ENCODE measurements around the gene ABHD17A.
"Not testable (repeated sequence)": the region's sequence is repeated elsewhere in the genome, so short reads cannot be mapped to it uniquely, and the experiment has no call there.

Gene ABHD17A

DNA sequence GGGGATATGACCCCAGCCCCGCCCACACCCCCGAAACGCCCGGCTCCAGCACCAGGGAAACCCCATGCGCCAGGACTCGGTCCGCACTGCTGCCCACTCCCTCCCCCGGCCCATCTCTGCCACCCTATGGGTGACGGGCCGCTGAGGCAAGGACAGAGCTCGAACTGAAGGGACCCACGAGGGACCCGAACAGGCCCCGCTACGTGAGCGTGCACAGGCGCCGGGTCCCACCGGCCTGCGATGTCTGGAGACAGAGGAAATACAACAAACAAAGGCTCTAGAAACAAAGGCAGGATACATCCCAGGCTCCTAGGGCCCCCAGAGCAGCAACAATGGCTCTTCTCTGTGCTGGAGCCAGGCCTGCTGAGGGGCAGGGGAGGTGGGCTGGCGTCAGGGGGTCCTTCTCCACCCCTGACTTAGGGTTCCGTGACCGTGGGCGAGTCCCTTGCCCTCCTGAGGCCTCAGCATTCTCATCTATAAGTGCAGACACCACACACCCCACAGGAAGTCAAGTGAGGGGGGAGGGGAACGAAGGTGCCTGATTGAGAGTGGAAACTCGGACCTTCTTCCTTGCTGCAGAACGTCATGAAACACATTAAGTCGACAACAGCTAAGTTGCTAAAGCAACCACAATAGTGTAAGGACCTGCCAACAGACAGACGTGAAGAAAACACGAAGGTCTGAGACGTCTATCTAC, 3.1 kb downstream of the ABHD17A start:
- DNase-seq (ENCODE audit: insufficient read length, low spot score) (no peak), FAIRE-seq (no peak)

DNA sequence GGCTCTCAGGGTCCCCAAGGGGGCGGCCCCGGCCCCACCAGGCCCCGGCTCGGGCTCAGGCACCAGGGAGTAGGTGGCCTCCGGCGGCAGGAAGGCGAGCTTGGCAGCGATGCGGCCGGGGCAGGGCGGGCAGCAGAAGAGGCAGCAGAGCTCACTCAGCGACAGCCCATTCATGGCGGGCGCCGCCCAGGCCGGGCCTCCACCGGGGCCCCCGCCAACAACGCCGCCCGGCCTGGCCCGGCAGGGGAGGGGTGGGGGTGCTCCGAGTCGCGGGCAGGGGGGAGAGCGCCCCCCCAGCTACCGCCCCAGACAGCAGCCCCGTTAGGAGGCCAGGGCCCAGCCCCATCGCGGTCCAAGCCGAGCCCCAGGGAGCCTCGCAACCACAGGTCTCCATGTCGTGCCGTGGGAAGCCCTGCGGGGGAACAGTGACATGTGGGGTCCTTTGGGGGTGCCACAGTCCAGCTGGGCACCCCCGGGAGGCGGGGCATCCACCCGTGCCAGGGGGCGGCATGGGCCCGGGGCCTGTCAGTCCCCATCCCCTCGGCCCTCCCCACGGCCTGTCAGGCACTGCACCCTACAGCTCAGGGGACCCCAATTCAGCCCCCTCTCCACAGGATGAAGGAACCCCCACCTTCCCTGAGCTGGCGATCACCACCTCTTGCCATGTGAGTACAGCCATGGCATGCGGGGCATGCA, 3.8 kb downstream of the ABHD17A start:
- FAIRE-seq; DNase-seq (ENCODE audit: insufficient read length, low spot score): not testable (repeated sequence)

DNA sequence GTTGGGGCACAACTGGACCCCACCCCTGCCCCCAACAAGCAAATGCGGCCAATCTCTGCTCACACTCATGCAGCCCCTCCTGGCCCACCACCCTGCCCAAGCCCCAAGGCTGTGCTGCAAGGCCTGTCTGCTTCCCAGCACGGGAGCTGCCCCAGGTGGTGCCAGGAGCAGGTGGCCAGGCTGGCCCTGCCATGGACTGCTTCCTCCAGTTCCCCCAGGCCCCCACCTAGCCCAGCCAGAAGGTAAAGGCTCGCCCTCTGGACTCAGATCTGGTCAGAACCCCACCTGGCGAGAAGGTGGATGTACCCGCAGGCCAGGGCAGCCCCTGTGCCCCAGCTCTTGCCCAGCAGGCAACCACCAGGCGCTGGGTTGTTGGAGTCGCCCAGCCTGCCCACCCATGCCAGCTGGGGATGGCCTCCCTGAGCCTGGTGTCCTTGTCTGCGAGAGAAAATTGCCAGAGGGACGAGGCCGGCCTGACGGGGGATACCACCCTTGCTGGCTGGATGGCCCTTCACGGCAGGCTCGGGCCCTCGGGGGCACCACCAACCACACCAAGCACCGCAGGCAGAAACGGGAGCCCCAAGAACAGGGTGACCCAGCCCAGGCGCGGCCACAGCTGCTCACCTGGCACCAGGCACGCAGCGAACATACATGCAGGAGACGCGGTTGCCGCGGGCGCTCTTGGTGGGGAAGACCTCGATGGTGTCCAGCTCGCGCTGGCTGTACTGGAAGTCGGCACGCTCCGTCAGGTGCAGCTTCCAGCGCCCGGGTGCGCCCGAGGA, 4.5 kb downstream of the ABHD17A start:
- no peak for DNase-seq (ENCODE audit: insufficient read length, low spot score)
- FAIRE-seq, result no peak

DNA sequence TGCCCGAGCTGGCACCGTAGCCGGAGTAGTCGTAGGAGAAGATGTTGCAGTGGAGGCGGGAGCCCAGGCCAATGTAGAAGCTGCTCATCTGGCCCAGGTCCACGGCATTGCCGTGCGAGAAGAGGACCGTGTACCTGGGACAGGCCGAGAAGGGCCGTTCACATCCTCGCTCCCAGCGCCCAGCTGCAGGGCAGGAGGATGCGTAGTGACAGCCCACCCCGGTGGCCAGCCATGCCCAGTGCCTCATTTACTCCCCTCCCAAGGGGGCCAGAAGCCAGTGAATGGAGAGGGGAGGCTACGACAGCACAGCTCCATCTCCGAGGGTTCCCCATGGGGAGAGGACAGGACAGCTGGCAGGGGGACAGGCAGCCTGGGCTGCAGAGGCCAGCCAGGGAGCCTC, 5.3 kb downstream of the ABHD17A start:
- not testable (repeated sequence) for FAIRE-seq; DNase-seq (ENCODE audit: insufficient read length, low spot score)

DNA sequence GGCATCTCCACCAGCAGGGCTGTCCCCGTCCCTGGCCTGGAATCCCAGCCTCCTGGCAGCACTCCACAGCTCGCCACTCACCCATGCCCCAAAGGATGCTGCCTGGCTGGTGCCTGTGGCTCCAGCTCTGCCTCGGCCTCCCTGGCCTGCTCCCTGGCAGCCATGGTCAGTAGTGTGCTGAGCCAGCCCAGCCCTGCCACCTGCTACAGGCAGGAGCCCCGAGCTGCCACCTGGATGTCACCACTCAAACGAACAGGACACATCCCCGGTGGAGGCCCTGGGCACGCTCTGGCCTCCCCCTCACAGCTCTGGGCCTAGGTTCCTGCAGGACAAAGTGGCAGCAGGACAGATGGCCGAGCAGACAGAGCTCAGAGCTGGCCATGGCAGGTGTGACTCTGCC, 6.7 kb downstream of the ABHD17A start:
- not testable (repeated sequence) for DNase-seq (ENCODE audit: insufficient read length, low spot score); FAIRE-seq

DNA sequence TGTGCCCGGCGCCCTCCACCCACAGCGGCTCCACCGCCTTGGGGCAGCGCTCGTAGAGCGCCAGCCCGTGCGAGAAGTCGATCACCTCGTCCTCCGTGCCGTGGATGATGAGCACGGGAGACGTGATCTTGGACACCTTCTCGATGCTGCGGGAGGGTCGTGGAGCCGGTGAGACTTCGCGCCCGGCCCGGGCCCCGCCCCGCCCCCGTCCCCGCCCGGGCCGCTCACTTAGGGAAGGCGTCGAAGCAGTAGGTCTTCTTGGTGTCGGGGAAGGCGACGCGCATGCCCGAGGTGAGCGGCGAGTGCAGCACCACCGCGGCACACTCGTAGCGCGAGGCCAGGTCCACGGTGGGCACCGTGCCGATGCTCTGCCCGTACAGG, 8.0 kb downstream of the ABHD17A start:
- FAIRE-seq; DNase-seq (ENCODE audit: insufficient read length, low spot score): not testable (repeated sequence)

DNA sequence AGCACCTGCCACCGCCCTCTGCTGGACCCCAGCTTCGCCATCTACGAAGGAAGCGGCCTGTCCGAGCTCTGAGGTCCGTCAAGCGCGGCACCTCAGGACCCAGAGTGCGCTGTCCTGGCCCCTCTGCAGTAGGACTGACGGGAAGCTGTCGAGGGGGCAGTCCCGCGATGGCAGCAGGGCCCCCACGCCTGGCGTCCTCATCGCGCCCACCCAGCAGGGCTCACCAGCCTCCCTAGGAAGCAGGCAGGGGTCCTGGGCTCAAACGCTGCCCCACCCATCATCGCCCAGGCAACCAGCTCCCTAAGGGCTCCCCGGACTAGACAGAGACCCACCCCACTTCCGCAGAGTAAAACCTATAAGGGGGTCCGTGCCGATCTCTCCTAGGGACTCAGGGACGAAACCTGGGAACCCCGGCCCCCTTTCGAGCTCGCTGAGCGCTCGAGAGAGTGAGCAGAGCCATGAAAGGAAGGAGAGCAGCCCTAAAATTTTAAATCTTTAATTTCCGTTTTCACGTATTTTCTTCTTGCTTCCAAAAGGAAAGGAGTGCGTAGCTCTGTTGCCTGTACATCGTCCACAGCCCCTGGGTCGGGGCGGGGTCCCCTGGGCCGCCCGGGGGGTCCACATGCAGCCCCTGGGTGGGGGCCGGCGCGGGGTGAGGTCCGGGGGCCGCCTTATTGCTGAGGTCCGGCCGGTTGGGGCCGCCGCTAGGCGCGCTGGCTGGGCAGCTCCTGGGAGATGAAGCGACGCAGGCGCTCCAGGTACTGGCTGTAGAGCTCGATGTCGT, 8.6 kb downstream of the ABHD17A start:
- not testable (repeated sequence) for DNase-seq (ENCODE audit: insufficient read length, low spot score); FAIRE-seq

DNA sequence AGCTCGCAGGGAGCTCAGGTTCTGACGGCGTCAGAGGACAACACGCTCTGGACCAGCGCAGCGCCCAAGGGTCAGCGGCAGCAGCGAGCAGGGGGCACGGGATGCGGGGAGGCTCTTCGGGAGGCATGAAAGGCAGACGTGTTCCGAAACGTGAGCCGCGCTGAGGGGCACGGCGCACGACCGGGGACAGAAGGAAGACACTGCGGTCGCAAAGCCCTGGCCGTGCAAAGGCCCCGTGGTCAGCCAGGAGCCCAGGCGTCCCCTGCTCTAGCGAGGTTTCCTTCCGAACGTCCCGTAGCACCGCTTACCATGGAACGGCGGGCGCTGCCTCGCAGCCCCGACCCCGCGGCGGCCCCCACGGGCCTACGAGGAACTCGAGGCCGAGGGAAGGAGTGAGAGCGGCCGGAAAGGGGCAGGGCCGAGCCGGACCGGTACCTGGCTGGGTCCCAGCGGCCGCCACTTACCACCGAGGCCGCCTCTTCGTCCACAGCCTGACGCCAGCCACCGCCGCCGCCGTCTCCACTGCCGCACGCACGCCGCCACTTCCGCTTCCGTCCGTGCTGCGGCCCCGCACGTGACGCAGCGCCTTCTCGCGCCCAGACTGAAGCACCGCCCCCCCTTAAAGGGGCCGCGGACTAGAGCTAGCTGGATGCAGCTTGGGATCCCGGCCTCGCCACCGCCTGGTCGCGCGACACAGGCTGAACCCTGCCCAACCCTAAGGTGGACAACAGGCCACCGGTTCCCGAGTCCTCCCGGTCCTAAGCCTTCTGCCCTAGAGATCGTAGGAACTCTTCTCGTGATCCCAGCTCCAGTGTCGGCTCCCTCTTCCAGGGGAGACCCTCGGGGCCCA, 9.4 kb downstream of the ABHD17A start:
- FAIRE-seq (peak; percentile 98), DNase-seq (ENCODE audit: insufficient read length, low spot score) (peak; percentile 99)

DNA sequence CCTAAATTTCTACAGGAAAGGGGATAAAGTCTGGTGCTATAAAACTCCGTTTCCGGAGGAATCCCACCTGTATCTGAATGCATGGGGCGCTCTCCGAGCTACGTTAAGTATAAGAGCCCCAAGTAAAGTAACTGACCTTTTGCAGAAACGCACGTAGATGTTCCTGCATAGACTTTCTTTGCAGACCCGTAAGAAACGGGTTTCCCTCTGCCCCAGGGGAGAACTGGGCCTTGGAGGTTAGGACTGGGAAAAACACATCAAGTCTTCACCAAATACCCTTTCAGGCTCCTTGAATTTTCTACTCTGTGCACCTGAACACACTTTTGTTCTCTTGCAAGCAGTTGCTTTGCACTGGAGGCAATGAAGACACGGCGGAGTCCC, 10.0 kb downstream of the ABHD17A start:
- DNase-seq (ENCODE audit: insufficient read length, low spot score), result not testable (repeated sequence)
- FAIRE-seq, result peak; percentile 84

DNA sequence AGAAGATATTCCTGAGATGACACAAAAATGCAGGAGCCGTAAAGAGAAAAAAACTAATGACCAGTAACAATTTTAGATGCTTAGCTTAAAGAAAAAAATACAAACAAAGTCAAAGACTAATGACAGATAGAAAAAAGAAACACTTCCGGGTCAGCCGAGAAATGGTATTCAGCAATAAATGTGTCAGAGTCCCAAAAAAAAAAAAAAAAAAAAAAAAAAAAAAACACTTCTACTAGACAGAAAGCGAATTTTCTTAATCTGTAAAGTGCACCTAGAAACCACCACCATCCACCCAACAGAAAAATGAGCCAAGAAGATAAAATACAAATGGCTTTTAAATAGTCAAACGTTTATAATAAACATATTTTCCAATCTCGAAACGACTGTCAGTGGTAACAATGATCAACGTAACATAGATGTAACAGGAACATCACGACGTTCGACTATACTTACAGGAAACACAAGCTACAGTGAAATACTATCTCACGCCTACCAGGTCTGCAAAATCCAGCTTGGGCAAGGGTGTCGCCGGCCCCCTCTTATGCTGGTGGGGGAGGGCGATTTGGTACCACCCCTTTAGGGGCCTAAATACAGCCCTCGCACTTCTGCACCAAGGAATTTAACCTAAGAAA, 10.6 kb downstream of the ABHD17A start:
- no peak for DNase-seq (ENCODE audit: insufficient read length, low spot score)
- FAIRE-seq, result peak; percentile 82

DNA sequence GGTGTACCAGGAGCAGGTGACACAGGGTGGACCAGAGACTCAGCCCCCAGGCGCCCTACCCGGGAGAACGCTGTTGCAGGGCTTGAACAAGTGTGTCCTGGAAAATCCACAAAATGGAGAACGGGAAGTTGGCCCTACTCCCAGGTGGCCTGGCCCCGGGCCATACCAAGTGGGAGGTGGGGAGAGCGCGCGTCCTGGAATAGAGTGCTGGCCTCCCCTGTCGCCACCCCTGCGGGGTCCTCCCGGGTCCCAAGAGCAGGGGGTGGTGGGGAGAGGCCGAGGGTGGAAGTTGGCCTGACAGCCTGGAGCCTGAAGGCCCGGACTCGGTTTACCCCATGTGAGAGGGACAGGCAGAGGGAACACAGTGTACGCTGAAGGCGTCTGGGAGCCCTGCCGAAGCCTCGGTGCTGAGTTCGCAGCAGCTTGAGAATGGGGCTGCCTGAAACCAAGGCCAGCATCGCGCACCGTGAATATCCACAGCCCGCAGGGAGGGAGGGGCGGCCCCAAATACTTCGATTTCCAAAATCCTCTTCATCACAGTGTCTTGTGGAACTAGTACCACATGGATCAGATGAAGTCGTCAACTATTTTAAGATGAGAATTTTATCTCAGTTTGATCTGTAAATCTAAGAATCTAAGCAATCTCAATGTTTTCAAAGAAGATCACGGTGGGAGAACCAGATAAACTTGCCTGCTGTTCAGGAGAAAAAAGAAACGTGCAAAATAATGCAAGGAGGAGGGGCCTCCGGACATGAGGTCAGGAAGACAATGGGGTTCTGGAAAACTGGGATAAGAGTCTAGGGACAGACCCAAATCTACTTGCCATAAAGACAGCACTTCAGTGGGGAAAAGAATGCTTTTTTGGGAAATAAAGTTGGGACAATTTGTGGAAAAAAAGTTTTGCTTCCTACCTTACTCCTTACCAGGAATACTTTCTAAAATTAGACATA, 11.5 kb downstream of the ABHD17A start:
- FAIRE-seq (no peak), DNase-seq (ENCODE audit: insufficient read length, low spot score) (no peak)

DNA sequence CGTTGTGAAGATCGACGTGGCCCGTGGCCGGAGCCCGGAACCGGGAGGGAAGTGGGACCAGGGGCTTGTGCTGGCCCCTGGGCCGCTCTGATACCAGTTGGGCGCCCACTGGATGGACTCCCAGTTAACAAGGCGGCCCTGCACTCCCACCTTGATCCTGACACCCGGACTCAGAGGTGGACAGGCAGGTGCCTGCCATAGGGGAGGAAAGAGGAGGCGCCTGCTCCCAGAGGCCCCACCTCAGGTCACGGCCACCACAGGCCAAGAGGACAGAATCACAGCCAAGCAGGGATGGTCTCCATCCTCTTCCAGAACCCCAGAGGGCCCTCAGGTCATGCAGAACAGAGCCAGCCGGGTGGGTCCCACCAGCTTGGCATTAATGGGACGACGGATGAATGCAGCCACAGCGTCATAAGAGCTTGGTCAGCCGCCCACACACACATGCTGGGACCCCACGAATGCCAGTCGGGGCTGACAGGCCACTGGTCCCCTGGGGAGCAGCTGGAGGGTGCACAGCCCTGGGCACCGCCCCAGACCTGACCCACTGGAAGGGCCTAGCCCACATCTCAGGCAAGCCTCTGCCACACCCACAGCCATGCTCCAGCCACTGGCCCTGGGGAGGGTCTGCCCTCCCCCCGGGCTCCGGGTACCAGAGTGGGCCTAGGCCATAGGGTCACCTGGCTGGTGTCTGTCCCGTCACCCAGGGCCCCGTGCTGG, 12.3 kb downstream of the ABHD17A start:
- DNase-seq (ENCODE audit: insufficient read length, low spot score) (no peak), FAIRE-seq (no peak)

DNA sequence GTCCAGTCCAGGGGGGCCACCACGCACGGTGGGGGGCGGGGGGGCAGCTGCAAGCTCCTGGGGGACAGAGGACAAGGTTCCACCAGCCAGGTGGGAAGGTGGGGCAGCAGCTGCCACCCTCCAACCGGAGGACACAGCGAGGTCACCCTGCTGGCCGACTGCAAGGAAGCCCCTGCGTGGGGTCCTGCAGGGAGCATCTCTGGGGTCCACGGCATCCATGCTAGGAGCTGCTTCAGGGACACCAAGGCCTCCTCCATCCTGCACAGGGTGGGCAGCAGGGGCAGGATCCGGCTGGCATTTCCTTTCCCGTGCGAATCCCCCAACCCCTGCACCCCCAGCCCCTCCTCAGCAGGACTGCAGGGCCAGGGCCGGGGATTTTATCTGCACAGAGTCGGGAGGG, 13.7 kb downstream of the ABHD17A start:
- DNase-seq (ENCODE audit: insufficient read length, low spot score) (no peak), FAIRE-seq (no peak)

DNA sequence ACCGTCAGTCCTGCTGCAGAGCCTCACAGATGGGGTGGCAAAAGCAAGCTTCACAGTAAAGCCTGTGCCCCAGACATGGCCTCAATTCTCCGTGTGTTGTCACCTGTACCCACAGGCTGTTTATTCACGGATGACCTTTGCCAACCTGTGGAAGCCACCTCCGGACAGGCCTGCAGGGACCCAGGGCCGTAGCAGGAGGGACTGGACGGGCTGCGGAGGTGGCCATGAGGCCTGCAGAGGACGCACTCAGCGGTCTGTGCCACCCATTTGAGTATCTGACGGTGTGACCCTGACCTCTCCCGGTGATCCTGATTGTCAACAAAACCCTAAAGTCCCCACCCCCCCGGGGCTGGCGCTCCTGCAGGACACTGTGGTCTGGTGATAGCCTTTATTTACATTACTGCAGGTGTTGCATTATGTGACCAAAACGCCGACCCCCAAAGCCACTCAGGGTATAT, 14.1 kb downstream of the ABHD17A start:
- FAIRE-seq (no peak), DNase-seq (ENCODE audit: insufficient read length, low spot score) (no peak)

DNA sequence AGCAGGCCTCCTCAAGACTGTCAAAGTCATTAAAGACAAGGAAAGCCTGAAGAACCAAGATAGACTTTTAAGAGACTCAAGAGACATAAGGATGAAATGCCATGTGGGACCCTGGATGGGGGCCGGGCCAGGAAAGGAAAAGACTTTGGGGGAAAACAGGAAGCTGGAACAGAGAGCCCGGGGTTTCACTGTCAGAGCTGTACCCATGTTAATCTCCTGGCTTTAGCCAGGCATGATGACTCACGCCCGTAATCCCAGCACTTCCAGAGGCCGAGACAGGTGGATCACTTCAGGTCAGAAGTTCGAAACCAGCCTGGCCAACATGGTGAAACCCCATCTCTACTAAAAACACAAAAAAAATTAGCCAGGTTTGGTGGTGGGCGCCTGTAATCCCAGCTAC, 16.3 kb downstream of the ABHD17A start:
- DNase-seq (ENCODE audit: insufficient read length, low spot score), result no peak
- no peak for FAIRE-seq

DNA sequence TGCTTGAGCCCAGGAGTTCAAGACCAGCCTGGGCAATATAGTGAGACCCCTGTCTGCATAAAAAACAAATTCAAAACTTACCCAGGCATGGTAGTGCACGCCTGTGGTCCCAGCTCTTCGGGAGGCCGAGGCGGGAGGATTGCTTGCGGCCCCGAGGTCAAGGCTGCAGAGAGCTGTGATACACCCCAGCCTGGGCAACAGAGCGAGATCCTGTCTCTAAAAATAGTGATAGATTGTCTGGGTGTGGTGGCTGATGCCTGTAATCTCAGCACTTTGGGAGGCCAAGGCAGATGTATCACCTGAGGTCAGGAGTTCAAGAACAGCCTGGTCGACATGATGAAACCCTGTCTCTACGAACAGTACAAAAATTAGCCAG, 18.0 kb downstream of the ABHD17A start:
- DNase-seq (ENCODE audit: insufficient read length, low spot score), result no peak
- no peak for FAIRE-seq

DNA sequence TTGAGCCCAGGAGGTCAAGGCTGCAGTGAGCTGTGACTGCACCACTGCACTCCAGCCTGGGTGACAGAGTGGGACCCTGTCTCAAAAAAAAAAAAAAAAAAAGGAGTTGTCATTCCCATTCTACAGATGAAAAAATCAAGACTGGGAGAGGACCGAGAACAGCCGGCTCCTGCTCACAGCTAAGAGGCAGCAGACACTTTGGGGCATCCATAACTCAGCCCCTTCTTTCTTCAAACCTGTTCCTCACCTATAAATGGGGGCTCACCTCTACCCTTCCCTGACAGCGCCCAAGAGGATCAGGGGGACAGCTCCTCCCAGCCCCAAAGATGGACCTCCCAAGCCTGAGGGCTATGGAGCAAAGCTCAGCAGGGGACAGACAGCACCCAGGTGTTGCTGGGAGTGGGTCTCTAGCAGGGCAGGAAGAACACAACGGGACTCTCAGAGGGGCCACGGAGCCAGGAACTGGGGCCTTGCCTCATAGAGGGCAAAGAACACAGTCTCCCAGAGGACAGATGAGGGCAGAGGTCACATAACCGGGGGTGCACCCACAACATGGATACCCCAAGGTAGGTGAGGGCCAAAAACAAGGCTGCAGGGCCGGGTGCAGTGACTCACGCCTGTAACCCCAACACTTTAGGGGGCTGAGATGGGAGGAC, 18.5 kb downstream of the ABHD17A start:
- DNase-seq (ENCODE audit: insufficient read length, low spot score) (no peak), FAIRE-seq (no peak)

Measured in GM19239 (cell line).